Testis (tissue), 2 donors: ENCODE data around the gene ACSS2.

Experiments
- CTCF ChIP-seq, 3 experiments: fragments of 450-650 bp in 2 of 3; fragments of 200-600 bp in 1 of 3; sonication (generic) in 1 of 3; IDR thresholded peaks; one replicate each; pipeline ENCODE4 v1.5.1; 2016 to 2019; ENCODE audit warnings: antibody characterized with exemption in 3 of 3, mild to moderate bottlenecking in 2 of 3, moderate library complexity in 1 of 3
- POLR2A ChIP-seq: fragments of 450-650 bp; IDR thresholded peaks from one replicate; pipeline ENCODE4 v1.6.1; 2017; ENCODE audit warnings: antibody characterized with exemption, mild to moderate bottlenecking, moderate library complexity

- no peak for TF ChIP-seq CTCF (IDR thresholded peaks at IDR 0.05)
- no peak for TF ChIP-seq POLR2A
These were observed 2.8 kb upstream of the ACSS2 start for GRCh38 chr20:34873583-34874093.
